Measurements from ENCODE around the gene BCAS1.

- TF ChIP-seq CTCF (IDR thresholded peaks at IDR 0.05): no peak
- TF ChIP-seq POLR2A (IDR thresholded peaks at IDR 0.05): no peak
- TF ChIP-seq POLR2AphosphoS5 (IDR thresholded peaks at IDR 0.05): no peak
Measured at GRCh38 chr20:53964501-53965253, 105.7 kb downstream of the BCAS1 start.

Measured in prostate gland (tissue), 2 donors.